ENCODE data around the gene VPS35L.

The VPS35L gene

GRCh38 chr16:19748389-19749168, 193.1 kb downstream of the VPS35L start:
- DNase-seq (ENCODE audit: low spot score), result no peak

- no peak for DNase-seq (ENCODE audit: low spot score)
Observed at GRCh38 chr16:19749571-19750080, 194.1 kb downstream of the VPS35L start.

Measured in CD4-positive, alpha-beta T cell treated with Interleukin-15 for 4 hours (primary cell).